Hematopoietic multipotent progenitor cell treated with erythropoietin and hydrocortisone succinate and interleukin-3 and kit ligand, for 17 days (in vitro differentiated cells): ENCODE data around the gene PEPD.
A peak's percentile ranks its signal among the peaks of the same experiment; 100 is the strongest.

ENCODE experiments used
- DNase-seq: peaks from one replicate; pipeline ENCODE4 v3.0.0-alpha.2; 2015; ENCODE audit warnings: low spot score

PEPD gene

DNA sequence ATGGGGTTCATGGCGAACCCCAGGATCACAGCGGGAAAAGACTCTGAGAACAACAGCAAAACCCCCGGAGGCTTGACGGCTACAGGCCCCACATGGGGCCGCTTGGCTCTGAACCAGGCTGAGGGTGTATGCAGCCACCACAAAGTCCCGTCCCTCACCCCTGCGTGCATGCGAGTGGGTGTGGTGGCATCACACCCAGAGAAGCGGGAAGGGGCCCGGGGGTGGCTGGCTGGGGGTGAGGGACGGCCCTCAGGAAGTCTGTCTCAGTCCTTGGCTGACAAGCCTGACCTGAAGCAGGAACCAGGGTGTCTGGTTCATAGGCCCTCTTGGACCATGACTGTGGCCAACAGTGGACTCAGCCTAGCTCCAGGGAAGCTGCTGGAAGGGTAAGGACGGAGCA, 113.9 kb downstream of the PEPD start:
- DNase-seq: no peak

DNA sequence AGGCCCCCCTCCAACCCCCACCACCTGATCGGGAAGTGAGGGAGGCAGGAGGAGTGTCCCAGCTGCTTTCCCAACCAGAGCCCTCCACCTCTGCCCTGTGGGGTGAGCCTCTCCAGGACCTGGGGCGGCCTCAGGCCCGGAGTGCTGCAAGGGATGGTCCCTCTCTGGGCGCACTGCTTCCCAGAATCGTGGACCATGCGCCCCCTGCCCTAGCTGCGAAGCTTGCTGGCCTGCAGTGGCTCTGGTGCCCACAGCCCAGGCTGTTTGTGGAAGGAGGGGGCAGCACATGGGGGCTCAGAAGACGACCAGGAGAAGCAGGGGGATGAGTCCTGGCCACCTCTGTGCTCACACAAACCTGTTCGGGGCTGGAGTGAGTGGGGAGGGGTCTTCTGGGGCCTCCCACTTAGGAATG, 114.4 kb downstream of the PEPD start:
- DNase-seq: no peak

DNA sequence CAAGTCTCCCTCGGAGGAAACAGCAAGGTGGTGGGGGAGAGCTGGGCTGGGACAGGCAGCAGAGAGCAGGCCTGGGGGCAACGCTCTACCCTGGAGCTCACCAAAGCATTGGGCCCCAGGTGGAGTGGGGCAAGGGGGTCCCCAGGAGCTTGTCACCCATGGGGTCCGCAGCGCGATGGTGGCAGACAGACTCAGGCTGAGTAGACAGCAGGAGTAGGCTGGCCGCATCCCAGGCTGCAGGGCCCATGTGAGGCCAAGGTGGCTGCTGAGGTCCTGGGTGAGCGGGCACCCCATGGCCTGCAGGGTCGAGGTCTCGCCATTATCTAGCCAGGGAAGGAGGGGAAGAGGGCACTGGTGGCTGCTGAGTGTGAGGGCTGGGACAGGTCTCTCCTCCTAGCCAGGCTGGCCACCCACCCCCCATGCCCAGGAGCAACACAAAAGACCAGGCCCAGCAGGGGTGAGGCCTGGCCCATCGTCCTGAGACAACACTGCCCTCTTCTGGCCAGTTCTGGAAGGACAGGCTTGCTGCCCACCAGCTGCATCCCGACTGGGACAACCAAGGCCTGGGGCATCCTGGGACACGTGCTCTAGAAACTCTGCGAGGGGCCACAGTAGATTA, 115.0 kb downstream of the PEPD start:
- DNase-seq: peak; percentile 74

DNA sequence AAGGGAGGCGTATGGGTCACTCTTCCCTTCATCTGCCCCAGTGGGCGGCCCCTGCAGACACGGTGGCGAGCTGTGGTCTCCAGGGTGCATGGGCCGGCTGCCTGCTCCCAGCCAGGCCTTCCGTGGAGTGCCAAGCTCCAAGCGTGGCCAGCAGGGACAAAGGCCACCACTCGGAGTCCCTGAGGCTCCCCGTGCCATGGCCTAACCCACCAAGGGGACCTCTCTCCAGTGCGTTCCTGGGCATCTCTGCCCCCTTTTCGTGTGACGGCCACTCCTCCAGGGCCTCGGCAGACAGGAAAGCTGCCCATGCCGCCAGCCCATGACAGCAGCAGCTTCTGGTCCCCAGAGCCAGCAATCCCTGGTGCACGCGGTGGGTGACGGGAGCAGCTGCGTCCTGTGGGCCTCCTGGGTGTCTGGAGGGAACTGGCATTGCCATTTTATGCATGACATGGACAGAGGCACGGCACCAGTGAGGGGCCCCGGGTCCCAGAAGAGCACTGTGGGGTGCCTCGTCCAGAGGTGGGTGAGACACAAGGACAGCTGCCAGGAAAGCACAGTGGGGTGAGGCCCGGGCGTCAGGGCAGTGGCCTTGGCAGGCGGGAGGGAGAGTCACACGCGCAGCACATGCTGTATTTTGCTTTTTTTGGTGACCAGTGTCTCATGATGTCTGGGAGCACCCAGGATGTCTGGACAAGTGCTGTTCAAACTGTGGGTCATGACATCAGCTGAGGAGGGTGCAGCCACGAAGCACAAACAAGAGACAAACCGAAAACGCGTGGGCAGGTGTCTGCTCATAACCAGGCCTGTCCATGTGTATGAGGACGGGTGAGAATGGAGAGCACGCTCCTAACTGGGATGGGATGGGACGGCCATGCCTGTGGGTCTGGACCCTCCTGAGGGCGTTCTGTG, 115.8 kb downstream of the PEPD start:
- no peak for DNase-seq

- no peak for DNase-seq
These were observed 116.4 kb downstream of the PEPD start for GRCh38 chr19:33405254-33405552.

DNA sequence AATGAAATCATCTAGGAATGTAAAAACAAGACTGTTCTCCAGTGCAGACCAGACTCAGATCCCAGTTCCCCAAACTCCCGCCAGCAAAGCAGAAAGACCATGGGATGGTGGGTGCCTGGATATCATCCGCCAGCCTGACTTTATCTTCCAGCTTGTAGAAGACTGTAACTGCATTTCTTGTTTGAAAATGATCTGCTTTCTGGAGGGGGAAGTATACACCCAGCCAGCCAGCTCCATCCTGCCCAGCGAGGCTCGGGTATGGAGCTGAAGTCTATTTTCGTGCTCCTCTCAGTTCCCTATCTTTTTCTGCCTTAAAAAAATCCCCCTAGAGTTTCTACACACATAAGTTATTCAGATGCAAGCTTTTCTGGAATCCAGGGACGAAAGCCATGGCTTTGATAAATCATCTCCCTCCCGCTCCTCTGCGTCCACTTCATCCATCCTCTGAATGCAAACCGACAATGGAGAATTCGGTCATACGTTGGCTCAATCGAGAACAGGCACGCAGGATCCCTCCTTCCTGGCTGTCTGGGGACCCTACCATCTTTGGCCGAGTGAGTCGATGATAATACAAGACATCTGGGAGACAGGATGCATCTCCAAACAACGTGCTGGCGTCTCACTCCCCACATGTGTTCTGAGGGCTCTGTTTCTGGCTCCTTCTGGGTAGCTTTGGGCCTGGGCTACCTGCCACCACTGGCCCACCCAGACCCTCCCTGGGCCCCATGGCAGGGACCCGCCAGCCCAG, 116.9 kb downstream of the PEPD start:
- no peak for DNase-seq

GRCh38 chr19:33403973-33404304, 117.7 kb downstream of the PEPD start:
- DNase-seq: no peak

GRCh38 chr19:33403221-33403972, 118.2 kb downstream of the PEPD start:
- no peak for DNase-seq

GRCh38 chr19:33402421-33403220, 119.0 kb downstream of the PEPD start:
- DNase-seq: no peak

DNA sequence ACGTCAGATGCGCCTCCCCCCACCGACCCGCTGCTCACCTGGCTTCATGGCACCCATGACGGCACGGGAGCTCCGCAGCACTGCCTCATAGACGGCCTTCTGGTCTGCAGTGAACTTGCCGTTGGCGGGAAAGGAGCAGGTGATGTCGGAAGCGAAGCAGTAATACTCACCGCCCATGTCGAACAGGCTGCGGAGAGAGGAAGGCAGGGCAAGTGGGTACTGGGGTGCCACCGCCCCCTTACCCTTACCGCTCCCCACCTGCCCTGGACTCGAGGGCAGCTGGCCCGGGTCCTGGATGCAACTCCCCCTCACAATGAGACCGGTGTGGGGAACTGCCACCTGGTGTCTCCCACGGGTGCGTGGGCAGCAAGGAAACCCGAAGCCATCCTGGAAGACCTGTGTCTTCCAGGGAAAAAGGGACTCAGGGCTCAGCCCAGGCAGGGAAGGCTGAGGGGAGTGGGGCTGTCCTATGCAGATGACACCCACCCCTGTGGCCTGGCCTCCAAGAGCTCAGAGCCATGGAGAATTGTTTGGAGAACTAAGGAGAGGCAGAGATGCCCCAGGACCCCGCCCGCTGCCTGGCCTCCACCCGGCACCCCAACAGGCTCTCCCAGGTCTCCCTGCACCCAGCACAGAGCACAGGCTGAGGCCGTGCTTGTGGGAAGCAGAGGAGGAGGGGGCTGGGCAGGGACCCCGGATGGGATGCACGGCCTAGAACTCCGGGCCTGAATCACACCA, 119.7 kb downstream of the PEPD start:
- no peak for DNase-seq

- DNase-seq: no peak
These were observed 120.5 kb downstream of the PEPD start for GRCh38 chr19:33400856-33401682.

GRCh38 chr19:33399745-33400681, 121.6 kb downstream of the PEPD start:
- no peak for DNase-seq

DNA sequence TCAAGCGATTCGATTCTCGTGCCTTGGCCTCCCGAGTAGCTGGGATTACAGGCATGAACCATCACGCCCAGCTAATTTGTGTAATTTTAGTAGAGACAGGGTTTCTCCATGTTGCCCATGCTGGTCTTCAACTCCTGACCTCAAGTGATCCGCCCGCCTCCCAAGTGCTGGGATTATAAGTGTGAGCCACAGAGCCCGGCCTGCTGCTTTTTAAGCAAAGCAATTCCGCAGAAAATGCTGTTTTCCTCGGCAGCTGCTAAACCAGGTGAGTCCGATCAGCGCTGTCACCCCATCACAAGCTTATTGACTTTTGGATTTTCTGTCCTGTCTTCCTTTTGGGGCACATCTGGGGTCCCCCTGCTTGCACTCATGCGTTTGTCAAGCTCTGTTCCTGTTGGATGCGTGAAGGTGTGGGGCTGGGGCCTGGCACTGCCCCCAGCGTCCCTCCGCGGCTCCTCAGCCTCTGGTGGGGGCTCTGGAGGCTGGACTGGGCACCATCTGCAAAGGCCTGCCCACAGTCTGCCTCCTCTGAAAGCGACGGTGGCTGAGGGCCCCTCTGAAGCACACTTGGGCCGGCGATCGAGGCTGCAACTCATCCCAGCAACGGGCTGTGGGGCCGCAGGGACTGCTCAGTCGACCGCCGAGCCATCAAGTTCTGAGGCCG, 122.4 kb downstream of the PEPD start:
- no peak for DNase-seq

- no peak for DNase-seq
These were observed 123.1 kb downstream of the PEPD start for GRCh38 chr19:33398361-33399060.

- DNase-seq: no peak
These were observed 123.8 kb downstream of the PEPD start for GRCh38 chr19:33397536-33398360.

- no peak for DNase-seq
These were observed 124.7 kb downstream of the PEPD start for GRCh38 chr19:33396701-33397535.
